Measurements from ENCODE around the gene IRX4. TPM values are rescaled to one million over a fixed set of nuclear protein-coding genes. Genes with fewer than 3 reads are reported as not detected.

The IRX4 gene
- total RNA-seq, result 18.6 TPM
- long read RNA-seq, transcript IRX4-206 (6 exons, 2,391 nt), result minor isoform, 28 of 149 reads
- long read RNA-seq, transcript IRX4-207 (7 exons, 2,403 nt), result major isoform, 29 of 149 reads
- long read RNA-seq, transcript IRX4-202 (6 exons, 2,538 nt), result minor isoform, 28 of 149 reads
- long read RNA-seq, transcript IRX4-208 (7 exons, 2,398 nt), result minor isoform, 10 of 149 reads
- long read RNA-seq, partial matches to known transcripts, result 10 of 149 reads
- long read RNA-seq, other reads (novel, unspliced or antisense), result 40 of 149 reads

DNA sequence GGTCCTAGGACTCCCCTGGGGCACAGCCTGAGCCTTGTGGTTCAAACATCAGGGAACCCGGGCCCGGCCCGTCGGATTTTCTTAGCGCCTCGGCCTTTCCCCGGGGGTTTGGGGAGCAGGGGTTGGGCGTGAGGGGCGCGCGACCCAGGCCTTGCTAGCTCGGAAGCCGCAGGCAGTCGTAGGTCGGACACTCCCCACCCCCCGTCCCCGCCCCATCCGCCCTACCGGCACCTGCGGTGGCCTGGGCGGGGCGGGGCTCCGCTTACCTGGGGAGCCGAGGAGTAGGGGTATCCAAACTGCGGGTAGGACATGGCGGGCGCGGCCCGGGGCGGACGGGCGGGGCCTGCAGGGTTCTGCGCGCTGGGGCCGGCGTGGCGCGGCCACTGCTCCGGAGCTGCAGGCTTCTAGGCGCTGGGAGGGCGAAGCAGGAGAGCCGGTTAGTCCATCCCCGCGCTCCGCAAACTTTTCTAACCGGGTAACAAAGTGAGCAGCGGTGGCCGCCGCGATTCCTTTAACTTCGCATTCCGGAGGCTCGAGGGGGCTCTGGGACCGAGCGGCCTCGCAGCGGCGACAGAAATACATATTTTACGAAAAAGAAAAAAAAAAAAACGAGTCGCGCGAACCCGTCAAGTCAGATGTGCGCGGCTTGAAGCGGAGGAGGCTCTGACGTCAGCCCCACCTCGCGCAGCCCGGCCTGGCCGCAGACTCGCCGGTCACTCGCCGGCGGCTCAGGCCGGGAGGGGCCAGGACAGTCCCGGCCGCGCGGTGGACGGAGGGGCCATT, at the start of gene IRX4:
IRX4 (minus strand) TSS at position 589 of the 783 bp plus-strand sequence; CDS start at position 311, 278 bp downstream.
- peaks cover 20% of the 10 kb centered on the region for H3K36me3 ChIP-seq
- TF ChIP-seq, protein P1, sequence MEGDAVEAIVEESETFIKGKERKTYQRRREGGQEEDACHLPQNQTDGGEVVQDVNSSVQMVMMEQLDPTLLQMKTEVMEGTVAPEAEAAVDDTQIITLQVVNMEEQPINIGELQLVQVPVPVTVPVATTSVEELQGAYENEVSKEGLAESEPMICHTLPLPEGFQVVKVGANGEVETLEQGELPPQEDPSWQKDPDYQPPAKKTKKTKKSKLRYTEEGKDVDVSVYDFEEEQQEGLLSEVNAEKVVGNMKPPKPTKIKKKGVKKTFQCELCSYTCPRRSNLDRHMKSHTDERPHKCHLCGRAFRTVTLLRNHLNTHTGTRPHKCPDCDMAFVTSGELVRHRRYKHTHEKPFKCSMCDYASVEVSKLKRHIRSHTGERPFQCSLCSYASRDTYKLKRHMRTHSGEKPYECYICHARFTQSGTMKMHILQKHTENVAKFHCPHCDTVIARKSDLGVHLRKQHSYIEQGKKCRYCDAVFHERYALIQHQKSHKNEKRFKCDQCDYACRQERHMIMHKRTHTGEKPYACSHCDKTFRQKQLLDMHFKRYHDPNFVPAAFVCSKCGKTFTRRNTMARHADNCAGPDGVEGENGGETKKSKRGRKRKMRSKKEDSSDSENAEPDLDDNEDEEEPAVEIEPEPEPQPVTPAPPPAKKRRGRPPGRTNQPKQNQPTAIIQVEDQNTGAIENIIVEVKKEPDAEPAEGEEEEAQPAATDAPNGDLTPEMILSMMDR (IDR thresholded peaks at IDR 0.05; ENCODE audit: borderline replicate concordance), result no peak
- H3K4me1 ChIP-seq, result peaks cover 44% of the 10 kb centered on the region
- H3K4me3 ChIP-seq, result peak within 1 kb of the TSS; percentile 71
- H3K27me3 ChIP-seq (ENCODE audit: low read depth), result peaks cover 99% of the 10 kb centered on the region
- no peaks in the 10 kb centered on the region for H3K9me3 ChIP-seq (replicated peaks)
- DNase-seq, result no peak
- H3K27ac ChIP-seq (replicated peaks), result peak within 1 kb of the TSS; percentile 80
- intact Hi-C loops (cut with micrococcal nuclease), result no loop called here

DNA sequence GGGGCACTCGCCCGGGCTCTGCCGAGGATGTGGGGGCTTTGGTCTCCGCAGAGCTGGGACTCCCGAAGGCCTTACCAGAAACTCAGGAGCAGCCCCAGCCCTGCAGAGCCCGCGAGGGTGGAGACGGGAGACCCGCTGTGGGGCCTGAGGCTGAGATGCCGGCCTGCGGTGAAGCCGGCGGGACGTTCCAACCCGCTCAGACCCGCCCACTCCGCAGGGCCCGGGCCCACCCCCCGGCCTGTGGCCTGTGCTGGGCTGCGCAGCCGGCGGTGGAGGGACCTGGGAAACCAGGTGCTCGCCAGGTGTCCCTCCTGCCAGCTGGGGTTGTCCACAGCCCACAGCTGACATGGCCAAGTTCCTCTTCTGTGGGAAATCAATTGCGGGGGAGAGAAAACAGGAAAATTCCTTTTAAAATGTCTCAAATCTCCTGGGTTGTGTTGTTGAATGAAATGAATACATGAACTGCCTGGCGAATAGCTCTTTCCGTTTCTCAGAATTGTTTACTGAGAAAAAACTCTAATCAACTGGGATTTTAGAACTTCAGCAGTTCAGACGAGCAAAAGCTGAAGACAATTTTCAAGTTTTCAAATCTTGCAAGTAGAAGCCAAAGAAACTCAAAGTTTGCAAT, 49.0 kb upstream of the IRX4 start:
- peaks cover 4% of the 10 kb centered on the region for H3K36me3 ChIP-seq
- peaks cover 14% of the 10 kb centered on the region for H3K4me1 ChIP-seq
- no peaks in the 10 kb centered on the region for H3K9me3 ChIP-seq (replicated peaks)
- DNase-seq, result peak; percentile 60
- peak overlapping the region; percentile 93 for H3K27ac ChIP-seq (replicated peaks)
- intact Hi-C loops (cut with micrococcal nuclease), result no loop called here
- peaks cover 46% of the 10 kb centered on the region for H3K27me3 ChIP-seq (ENCODE audit: low read depth)
- TF ChIP-seq, protein P1 (IDR thresholded peaks at IDR 0.05; ENCODE audit: borderline replicate concordance), result no peak
- H3K4me3 ChIP-seq, result peak overlapping the region; percentile 71

DNA sequence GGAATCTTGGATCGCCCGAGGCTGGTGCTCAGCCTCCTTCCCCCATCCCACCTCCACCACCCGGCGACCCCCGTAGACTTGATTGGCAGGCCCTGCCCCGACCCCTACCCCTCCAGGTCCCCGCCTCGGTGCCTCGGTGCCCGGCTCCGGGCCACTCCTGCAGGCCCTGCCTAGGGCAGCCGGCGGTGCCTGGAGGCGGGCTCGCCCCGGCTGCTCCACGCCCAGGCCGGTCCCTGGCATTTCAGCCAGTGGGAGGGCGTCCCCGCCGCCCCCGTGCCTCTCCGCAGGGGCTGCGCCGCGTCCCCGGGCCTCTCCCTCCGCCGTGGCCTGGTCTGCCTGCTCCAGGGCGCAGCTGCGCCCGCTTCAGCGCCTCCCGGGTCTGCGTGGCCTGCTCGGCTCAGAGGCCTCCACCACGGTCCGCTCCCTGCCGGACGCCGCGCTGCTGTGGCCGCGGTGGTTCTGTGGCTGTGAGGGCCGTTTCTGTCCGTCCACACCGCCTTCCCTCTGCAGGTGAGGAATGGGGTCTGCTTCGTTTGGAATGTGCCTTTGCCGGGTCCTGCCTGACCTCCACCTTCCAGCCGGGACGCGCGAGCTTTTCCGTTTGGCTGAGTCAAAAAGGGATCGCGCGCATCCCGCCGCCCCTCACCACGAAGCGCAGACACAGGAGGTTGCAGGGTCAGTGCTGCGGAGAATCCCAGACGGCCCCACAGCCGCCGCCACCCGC, 48.3 kb upstream of the IRX4 start:
- intact Hi-C loops (cut with micrococcal nuclease), result no loop called here
- peak overlapping the region; percentile 93 for H3K27ac ChIP-seq (replicated peaks)
- peak; percentile 37 for DNase-seq

DNA sequence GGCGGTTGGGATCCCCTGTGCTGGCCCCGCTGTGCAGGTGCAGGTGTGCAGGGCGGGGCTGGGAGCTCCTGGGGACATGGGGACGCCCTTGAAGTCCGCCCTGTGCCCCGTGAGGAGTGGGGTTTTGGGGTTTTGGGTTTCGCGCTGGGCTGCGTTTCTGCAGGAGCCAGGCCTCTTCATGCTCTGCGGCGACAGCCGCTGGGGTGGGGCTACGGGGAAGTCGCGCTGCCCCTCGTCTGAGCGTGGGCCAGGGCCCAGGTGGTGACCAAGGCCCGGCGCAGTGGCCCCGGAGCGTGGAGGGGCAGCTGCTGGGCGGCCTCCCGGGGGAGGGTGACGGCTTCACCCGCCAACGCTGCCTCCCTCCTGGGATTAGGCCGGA, 47.8 kb upstream of the IRX4 start:
- H3K27ac ChIP-seq (replicated peaks), result peak overlapping the region; percentile 93
- H3K4me3 ChIP-seq, result peak overlapping the region; percentile 71
- intact Hi-C loops (cut with micrococcal nuclease), result no loop called here
- no peak for DNase-seq
- TF ChIP-seq, protein P1 (IDR thresholded peaks at IDR 0.05; ENCODE audit: borderline replicate concordance), result no peak
- peaks cover 4% of the 10 kb centered on the region for H3K36me3 ChIP-seq
- H3K27me3 ChIP-seq (ENCODE audit: low read depth), result peaks cover 50% of the 10 kb centered on the region
- H3K4me1 ChIP-seq, result peaks cover 14% of the 10 kb centered on the region
- H3K9me3 ChIP-seq (replicated peaks), result no peaks in the 10 kb centered on the region

More for the DNA sequence above, 48.3 kb upstream of the IRX4 start:
- TF ChIP-seq, protein P1 (IDR thresholded peaks at IDR 0.05; ENCODE audit: borderline replicate concordance), result no peak
- Histone ChIP-seq H3K9me3 (replicated peaks) (no peaks in the 10 kb centered on the region), H3K36me3 (peaks cover 4% of the 10 kb centered on the region), H3K4me3 (peak overlapping the region; percentile 71), H3K27me3 (ENCODE audit: low read depth) (peaks cover 46% of the 10 kb centered on the region), H3K4me1 (peaks cover 14% of the 10 kb centered on the region)
